Middle frontal gyrus (tissue), 1 donor: ENCODE results near the gene NFAT5.
"Not testable (repeated sequence)": the region's sequence is repeated elsewhere in the genome, so short reads cannot be mapped to it uniquely, and the experiment has no call there.

ENCODE experiments used
- DNase-seq: peaks from one replicate; pipeline ENCODE4 v3.0.0-alpha.2; 2015; ENCODE audit warnings: low spot score; ENCODE audit errors: extremely low spot score

The NFAT5 gene

GRCh38 chr16:69731280-69731679 is 165.5 kb downstream of the NFAT5 start:
- not testable (repeated sequence) for DNase-seq

GRCh38 chr16:69732101-69732500 is 166.3 kb downstream of the NFAT5 start:
- DNase-seq, result no peak

DNA sequence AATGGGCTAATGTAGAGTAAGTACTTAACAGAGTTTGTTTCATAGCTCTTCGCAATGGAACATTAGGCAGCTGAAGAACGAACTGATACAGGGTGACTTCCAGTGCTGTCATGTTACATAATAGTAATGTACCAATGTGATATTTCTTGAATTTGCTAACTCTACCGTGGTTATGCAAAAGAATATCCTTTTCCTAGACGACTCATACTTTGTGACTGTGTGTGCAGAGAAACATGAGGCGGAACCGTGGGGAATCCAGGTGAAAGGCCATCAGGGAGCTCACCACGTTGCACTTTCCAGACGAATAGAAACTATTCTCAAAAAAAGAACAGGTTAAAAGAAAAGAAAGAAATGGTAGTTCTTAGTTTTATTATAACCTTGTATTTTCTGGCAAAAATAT is 175.8 kb downstream of the NFAT5 start:
- DNase-seq, result no peak

DNA sequence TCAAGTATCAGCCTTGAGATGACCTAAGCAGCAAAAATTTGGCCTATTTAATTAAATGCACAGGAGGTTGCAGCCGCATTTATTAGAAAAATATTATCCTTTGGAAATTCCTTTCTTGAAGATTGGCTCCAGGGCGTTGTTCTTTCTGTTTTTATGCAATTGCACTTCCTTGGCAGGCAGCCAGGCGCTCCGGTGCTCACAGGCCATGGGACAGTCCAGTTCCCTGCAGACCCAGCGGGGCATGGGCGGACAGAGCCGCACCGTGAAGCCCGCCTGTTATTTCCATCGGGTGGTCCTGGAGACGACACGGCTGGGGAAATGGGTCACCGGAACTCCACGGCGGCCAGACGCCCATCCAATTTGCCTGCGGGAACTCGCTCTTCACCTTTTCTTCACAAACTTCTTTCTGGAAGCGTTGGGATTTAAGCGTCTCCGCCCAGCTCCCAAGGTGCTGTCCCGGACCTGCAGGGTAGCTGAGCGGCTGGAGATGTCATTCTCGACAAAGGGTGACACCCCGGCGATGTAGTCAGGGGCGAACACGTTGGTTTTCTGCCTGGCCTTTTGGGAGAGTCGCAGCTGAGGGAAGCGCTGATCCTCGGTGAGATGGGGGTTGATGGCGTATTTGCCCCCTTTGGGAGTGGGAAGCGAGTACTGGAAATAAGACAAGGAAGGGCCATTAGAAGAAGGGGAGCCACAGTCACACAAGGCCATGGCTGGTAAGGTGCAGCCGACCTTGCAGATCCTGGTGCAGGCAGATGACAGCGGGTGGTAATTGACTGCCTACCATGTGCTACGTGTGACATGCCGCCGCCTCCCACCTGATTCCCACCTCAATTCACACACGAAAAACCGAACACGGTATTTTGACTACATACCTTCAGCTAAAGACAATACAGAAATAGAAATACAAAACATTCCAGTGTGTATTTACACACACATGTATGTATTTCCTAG is 176.5 kb downstream of the NFAT5 start:
- no peak for DNase-seq

- DNase-seq, result no peak
Observed at GRCh38 chr16:69744363-69745231, 178.8 kb downstream of the NFAT5 start.

- no peak for DNase-seq
Observed at GRCh38 chr16:69745232-69745612, 179.5 kb downstream of the NFAT5 start.

DNA sequence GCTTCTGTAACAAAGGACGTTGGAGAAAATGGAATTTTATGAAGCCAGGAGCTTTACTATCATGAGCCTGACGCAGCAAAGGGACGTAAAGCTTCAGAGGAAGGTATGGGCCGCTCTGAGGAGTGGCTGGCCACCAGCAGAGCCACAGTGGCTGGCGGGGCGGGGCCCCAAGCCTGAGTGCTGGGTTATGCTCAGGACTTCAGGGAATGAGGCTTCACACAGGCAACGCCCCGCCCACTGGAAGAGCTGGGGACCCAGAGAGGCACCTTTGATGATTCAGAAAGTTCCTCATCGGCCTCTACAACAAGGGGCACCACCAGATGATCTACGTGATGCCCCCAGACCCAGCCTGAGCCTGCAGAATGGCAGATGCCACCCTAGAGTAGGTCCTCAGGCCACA is 180.2 kb downstream of the NFAT5 start:
- DNase-seq, result no peak

GRCh38 chr16:69747115-69747514 is 181.3 kb downstream of the NFAT5 start:
- DNase-seq, result no peak

DNA sequence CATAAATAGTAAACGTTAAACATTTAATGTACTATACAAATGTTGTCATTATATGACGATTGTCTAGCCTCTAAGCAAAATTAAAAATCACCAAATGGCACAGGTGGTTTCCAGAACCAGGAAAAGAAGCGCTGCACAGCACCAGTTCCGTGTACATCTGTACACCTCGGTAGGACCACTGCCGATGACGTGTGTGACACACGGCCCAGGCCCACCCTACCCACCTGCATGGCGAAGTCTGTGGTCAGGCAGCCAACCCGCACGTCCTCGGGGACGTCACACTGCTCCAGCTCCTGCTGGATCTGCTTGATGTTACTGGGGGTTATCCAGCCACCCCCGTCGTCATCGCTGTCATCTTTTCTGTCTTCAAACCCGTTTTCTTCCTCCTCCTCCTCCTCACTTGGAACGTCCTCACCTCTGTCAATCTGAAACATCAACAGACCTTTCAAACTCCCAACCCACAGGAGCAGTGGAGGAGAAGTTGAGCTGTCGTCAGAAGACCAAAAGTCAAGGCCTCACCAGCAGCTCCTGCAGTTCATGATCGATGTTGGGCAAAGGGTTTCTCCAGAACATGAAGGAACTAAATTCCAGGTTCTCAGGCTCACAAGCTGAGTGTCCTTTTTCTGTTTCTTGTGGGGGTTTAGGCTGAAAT is 183.1 kb downstream of the NFAT5 start:
- no peak for DNase-seq

- DNase-seq, result no peak
Observed at GRCh38 chr16:69754143-69754468, 188.3 kb downstream of the NFAT5 start.
